ENCODE data around the gene AK8.

- TF ChIP-seq EZH2phosphoT487 (IDR thresholded peaks at IDR 0.05; ENCODE audit: borderline replicate concordance): no peak
- TF ChIP-seq EZH2 (IDR thresholded peaks at IDR 0.05): no peak
- TF ChIP-seq, protein P1, sequence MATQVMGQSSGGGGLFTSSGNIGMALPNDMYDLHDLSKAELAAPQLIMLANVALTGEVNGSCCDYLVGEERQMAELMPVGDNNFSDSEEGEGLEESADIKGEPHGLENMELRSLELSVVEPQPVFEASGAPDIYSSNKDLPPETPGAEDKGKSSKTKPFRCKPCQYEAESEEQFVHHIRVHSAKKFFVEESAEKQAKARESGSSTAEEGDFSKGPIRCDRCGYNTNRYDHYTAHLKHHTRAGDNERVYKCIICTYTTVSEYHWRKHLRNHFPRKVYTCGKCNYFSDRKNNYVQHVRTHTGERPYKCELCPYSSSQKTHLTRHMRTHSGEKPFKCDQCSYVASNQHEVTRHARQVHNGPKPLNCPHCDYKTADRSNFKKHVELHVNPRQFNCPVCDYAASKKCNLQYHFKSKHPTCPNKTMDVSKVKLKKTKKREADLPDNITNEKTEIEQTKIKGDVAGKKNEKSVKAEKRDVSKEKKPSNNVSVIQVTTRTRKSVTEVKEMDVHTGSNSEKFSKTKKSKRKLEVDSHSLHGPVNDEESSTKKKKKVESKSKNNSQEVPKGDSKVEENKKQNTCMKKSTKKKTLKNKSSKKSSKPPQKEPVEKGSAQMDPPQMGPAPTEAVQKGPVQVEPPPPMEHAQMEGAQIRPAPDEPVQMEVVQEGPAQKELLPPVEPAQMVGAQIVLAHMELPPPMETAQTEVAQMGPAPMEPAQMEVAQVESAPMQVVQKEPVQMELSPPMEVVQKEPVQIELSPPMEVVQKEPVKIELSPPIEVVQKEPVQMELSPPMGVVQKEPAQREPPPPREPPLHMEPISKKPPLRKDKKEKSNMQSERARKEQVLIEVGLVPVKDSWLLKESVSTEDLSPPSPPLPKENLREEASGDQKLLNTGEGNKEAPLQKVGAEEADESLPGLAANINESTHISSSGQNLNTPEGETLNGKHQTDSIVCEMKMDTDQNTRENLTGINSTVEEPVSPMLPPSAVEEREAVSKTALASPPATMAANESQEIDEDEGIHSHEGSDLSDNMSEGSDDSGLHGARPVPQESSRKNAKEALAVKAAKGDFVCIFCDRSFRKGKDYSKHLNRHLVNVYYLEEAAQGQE (IDR thresholded peaks at IDR 0.05; ENCODE audit: low read depth): no peak
- TF ChIP-seq, protein P2, sequence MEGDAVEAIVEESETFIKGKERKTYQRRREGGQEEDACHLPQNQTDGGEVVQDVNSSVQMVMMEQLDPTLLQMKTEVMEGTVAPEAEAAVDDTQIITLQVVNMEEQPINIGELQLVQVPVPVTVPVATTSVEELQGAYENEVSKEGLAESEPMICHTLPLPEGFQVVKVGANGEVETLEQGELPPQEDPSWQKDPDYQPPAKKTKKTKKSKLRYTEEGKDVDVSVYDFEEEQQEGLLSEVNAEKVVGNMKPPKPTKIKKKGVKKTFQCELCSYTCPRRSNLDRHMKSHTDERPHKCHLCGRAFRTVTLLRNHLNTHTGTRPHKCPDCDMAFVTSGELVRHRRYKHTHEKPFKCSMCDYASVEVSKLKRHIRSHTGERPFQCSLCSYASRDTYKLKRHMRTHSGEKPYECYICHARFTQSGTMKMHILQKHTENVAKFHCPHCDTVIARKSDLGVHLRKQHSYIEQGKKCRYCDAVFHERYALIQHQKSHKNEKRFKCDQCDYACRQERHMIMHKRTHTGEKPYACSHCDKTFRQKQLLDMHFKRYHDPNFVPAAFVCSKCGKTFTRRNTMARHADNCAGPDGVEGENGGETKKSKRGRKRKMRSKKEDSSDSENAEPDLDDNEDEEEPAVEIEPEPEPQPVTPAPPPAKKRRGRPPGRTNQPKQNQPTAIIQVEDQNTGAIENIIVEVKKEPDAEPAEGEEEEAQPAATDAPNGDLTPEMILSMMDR (IDR thresholded peaks at IDR 0.05 in 2 of 3, conservative IDR thresholded peaks at IDR 0.05 in 1 of 3; ENCODE audit: borderline replicate concordance in 1 of 3, insufficient read depth in 1 of 3, low read depth in 2 of 3, low read length in 2 of 3): no peak
- TF ChIP-seq YY1 (IDR thresholded peaks at IDR 0.05; ENCODE audit: extremely low read depth, insufficient replicate concordance, low read depth, low read length): no peak
- TF ChIP-seq POLR2A (IDR thresholded peaks at IDR 0.05; ENCODE audit: borderline replicate concordance, extremely low read depth, insufficient read depth, insufficient read length): no peak
- TF ChIP-seq POLR2AphosphoS5 (IDR thresholded peaks at IDR 0.05; ENCODE audit: low read depth, low read length): no peak
- no peak for TF ChIP-seq TCF7L2 (IDR thresholded peaks at IDR 0.05; ENCODE audit: borderline replicate concordance, extremely low read depth, insufficient read depth, insufficient read length)
- TF ChIP-seq CBX3 (IDR thresholded peaks at IDR 0.05; ENCODE audit: low read depth): no peak
- TF ChIP-seq ZNF274 (IDR thresholded peaks at IDR 0.05; ENCODE audit: low read depth, low read length): no peak
- TF ChIP-seq SIN3A (IDR thresholded peaks at IDR 0.05; ENCODE audit: low read depth): no peak
- no peak for TF ChIP-seq EGR1 (IDR thresholded peaks at IDR 0.05; ENCODE audit: low read depth)
Measured at GRCh38 chr9:132888151-132888550, 10.1 kb upstream of the AK8 start.
